H1 (cell line): ENCODE measurements around the gene MTG1. TPM values are rescaled to one million over a fixed set of nuclear protein-coding genes. Genes with fewer than 3 reads are reported as not detected.

Source experiments
- CTCF ChIA-PET: fragments of 300-600 bp; sonication (Branson Sonifier 250); formaldehyde crosslinking; loops from one replicate; lab custom pipeline; 2021; ENCODE audit not compliant: partially characterized antibody; lab: Charles Lee
- POLR2A ChIA-PET: fragments of 300-600 bp; sonication (Branson Sonifier 250); formaldehyde crosslinking; loops from one replicate; lab custom pipeline; 2021; ENCODE audit warnings: inconsistent platforms; ENCODE audit not compliant: partially characterized antibody; lab: Charles Lee
- DNase-seq, 2 experiments: peaks; one replicate each; pipeline versions ENCODE4 v3.0.0 to v3.0.0-alpha.2; 2010 to 2022; ENCODE audit warnings: low spot score in 2 of 2, low read depth in 1 of 2, mixed read lengths in 1 of 2
- FAIRE-seq: peaks from 2 replicates; lab custom pipeline; 2011; peaks lifted over from hg19 to GRCh38; lab: Jason Lieb, UNC
- H2AFZ ChIP-seq: 2 replicates; pipeline ENCODE4 v1.8.1; 2012; ENCODE audit warnings: low read length, inconsistent platforms
- H2AK5ac ChIP-seq: 2 replicates; pipeline ENCODE4 v1.6.1; 2013; ENCODE audit warnings: low read depth, low read length
- H2BK120ac ChIP-seq: replicated peaks from 2 replicates; pipeline ENCODE3; 2013; ENCODE audit warnings: low read depth, low read length, inconsistent platforms
- H2BK12ac ChIP-seq: 2 replicates; pipeline ENCODE4 v1.6.1; 2013; ENCODE audit warnings: low read depth, low read length
- H2BK15ac ChIP-seq: 2 replicates; pipeline ENCODE4 v1.6.1; 2013; ENCODE audit warnings: low read length
- H2BK20ac ChIP-seq: 2 replicates; pipeline ENCODE4 v1.6.1; 2013; ENCODE audit warnings: low read length
- H2BK5ac ChIP-seq: 2 replicates; pipeline ENCODE4 v1.6.1; 2013; ENCODE audit warnings: low read depth, low read length
- H3K14ac ChIP-seq: 2 replicates; pipeline ENCODE4 v1.6.1; 2013; ENCODE audit warnings: inconsistent platforms; ENCODE audit not compliant: insufficient read length
- H3K18ac ChIP-seq: 2 replicates; pipeline ENCODE4 v1.6.1; 2013; ENCODE audit warnings: low read length; ENCODE audit errors: extremely low read depth
- H3K23ac ChIP-seq: 2 replicates; pipeline ENCODE4 v1.6.1; 2013; ENCODE audit warnings: inconsistent platforms; ENCODE audit not compliant: insufficient read length
- H3K23me2 ChIP-seq: 2 replicates; pipeline ENCODE4 v1.6.1; 2013; ENCODE audit warnings: low read depth, low read length
- H3K27ac ChIP-seq: 2 replicates; pipeline ENCODE4 v1.6.1; 2011; ENCODE audit warnings: low read depth, low read length, inconsistent platforms
- H3K27me3 ChIP-seq, 4 experiments: replicated peaks in 1 of 4; 1 replicate in 1 of 4; 2 replicates in 3 of 4; pipeline versions ENCODE4 v1.6.1 to v1.8.1; 2011 to 2013; ENCODE audit warnings: low read length in 3 of 4, mild to moderate bottlenecking in 3 of 4, inconsistent platforms in 2 of 4, mixed read lengths in 2 of 4, moderate library complexity in 1 of 4; ENCODE audit not compliant: control insufficient read depth in 3 of 4, insufficient read depth in 3 of 4; ENCODE audit errors: extremely low read depth in 1 of 4
- H3K36me3 ChIP-seq, 4 experiments: 2 replicates each; pipeline versions ENCODE4 v1.6.1 to v1.8.1; 2011 to 2013; ENCODE audit warnings: mild to moderate bottlenecking in 4 of 4, low read length in 3 of 4, moderate library complexity in 2 of 4, control low read depth in 1 of 4, inconsistent platforms in 1 of 4; ENCODE audit not compliant: insufficient read depth in 4 of 4, control insufficient read depth in 2 of 4
- H3K4ac ChIP-seq: replicated peaks from 2 replicates; pipeline ENCODE3; 2013; ENCODE audit warnings: low read length, low read depth, mixed read lengths, inconsistent platforms; ENCODE audit not compliant: insufficient read length
- H3K4me1 ChIP-seq, 4 experiments: replicated peaks in 1 of 4; 1 replicate in 1 of 4; 2 replicates in 3 of 4; pipeline versions ENCODE4 v1.6.1 to v1.8.1; 2011 to 2013; ENCODE audit warnings: low read length in 3 of 4, inconsistent platforms in 2 of 4, mixed read lengths in 1 of 4; ENCODE audit not compliant: insufficient read depth in 4 of 4, control insufficient read depth in 3 of 4
- H3K4me2 ChIP-seq, 2 experiments: 2 replicates each; pipeline versions ENCODE4 v1.6.1 to v1.8.1; 2011 to 2013; ENCODE audit warnings: low read depth in 2 of 2, low read length in 2 of 2, control low read depth in 1 of 2, inconsistent platforms in 1 of 2, mild to moderate bottlenecking in 1 of 2; ENCODE audit not compliant: insufficient read depth in 1 of 2
- H3K4me3 ChIP-seq, 4 experiments: fragments of 200-600, 300-600 bp in 1 of 4; sonication (generic), shearing (Covaris generic), sonication (Bioruptor Twin) in 1 of 4; 2 replicates each; pipeline versions ENCODE4 v1.5.1 to v1.8.1; 2011 to 2016; ENCODE audit warnings: low read length in 4 of 4, low read depth in 3 of 4, control low read depth in 2 of 4, inconsistent platforms in 2 of 4, mild to moderate bottlenecking in 2 of 4, mixed read lengths in 1 of 4, moderate library complexity in 1 of 4; ENCODE audit not compliant: insufficient read depth in 2 of 4; ENCODE audit errors: extremely low read depth in 1 of 4
- H3K56ac ChIP-seq: replicated peaks from 2 replicates; pipeline ENCODE3; 2013; ENCODE audit warnings: low read depth, mild to moderate bottlenecking, mixed read lengths, low read length, inconsistent platforms; ENCODE audit not compliant: insufficient read length
- H3K79me1 ChIP-seq: 2 replicates; pipeline ENCODE4 v1.6.1; 2013; ENCODE audit warnings: low read depth, low read length, control low read depth
- H3K79me2 ChIP-seq, 2 experiments: 2 replicates each; pipeline versions ENCODE4 v1.6.1 to v1.8.1; 2012 to 2013; ENCODE audit warnings: low read length in 2 of 2, mild to moderate bottlenecking in 2 of 2, inconsistent platforms in 1 of 2; ENCODE audit not compliant: insufficient read depth in 2 of 2, control insufficient read depth in 1 of 2
- H3K9ac ChIP-seq, 4 experiments: replicated peaks in 1 of 4; 1 replicate in 1 of 4; 2 replicates in 3 of 4; pipeline versions ENCODE4 v1.6.1 to v1.8.1; 2011 to 2013; ENCODE audit warnings: low read depth in 3 of 4, low read length in 3 of 4, control low read depth in 2 of 4, mild to moderate bottlenecking in 2 of 4, moderate library complexity in 2 of 4, inconsistent platforms in 1 of 4; ENCODE audit errors: extremely low read depth in 1 of 4
- H3K9me3 ChIP-seq, 2 experiments: 2 replicates each; pipeline versions ENCODE4 v1.6.1 to v1.8.1; 2012 to 2013; ENCODE audit warnings: mild to moderate bottlenecking in 2 of 2, moderate library complexity in 2 of 2, control low read depth in 1 of 2, inconsistent platforms in 1 of 2, low read depth in 1 of 2, low read length in 1 of 2, mixed read lengths in 1 of 2; ENCODE audit not compliant: insufficient read depth in 2 of 2
- H4K20me1 ChIP-seq, 2 experiments: replicated peaks in 1 of 2; 2 replicates each; pipeline versions ENCODE3 to v1.8.1; 2011 to 2013; ENCODE audit warnings: inconsistent platforms in 2 of 2, low read length in 2 of 2, mild to moderate bottlenecking in 1 of 2; ENCODE audit not compliant: insufficient read depth in 2 of 2, control insufficient read depth in 1 of 2
- H4K5ac ChIP-seq: 2 replicates; pipeline ENCODE4 v1.6.1; 2013; ENCODE audit warnings: low read length, low read depth, mixed read lengths, inconsistent platforms; ENCODE audit not compliant: insufficient read length
- H4K8ac ChIP-seq: 2 replicates; pipeline ENCODE4 v1.8.0; 2013; ENCODE audit warnings: mild to moderate bottlenecking, moderate library complexity, low read length, inconsistent platforms; ENCODE audit not compliant: insufficient read depth; ENCODE audit errors: extremely low read depth
- H4K91ac ChIP-seq: replicated peaks from 2 replicates; pipeline ENCODE3; 2013; ENCODE audit warnings: low read length, mixed read lengths, inconsistent platforms; ENCODE audit not compliant: insufficient read length
- CBX8 ChIP-seq: fragments of 300-800, 300-1000 bp; sonication (generic); IDR thresholded peaks from 2 replicates; pipeline ENCODE4 v1.7.1; 2016; ENCODE audit warnings: low read depth, low read length, borderline replicate concordance
- CHD2 ChIP-seq: IDR thresholded peaks from 2 replicates; pipeline ENCODE4 v1.6.1; 2012; ENCODE audit warnings: low read length, improper control_type of control experiment
- CREB1 ChIP-seq: IDR thresholded peaks from 2 replicates; pipeline ENCODE4 v1.6.1; 2012; ENCODE audit warnings: inconsistent platforms
- JUN ChIP-seq: IDR thresholded peaks from 2 replicates; pipeline ENCODE4 v1.6.1; 2011; ENCODE audit warnings: low read depth, mild to moderate bottlenecking, improper control_type of control experiment, low read length
- SIN3A ChIP-seq, 2 experiments: IDR thresholded peaks in 1 of 2; conservative IDR thresholded peaks in 1 of 2; 2 replicates each; pipeline ENCODE4 v1.6.1; 2011 to 2012; ENCODE audit warnings: low read length in 2 of 2, improper control_type of control experiment in 1 of 2, low read depth in 1 of 2, mild to moderate bottlenecking in 1 of 2
- SP1 ChIP-seq: IDR thresholded peaks from 2 replicates; pipeline ENCODE4 v1.6.1; 2011; ENCODE audit warnings: low read depth, low read length
- TCF12 ChIP-seq: IDR thresholded peaks from 2 replicates; pipeline ENCODE4 v1.6.1; 2011; ENCODE audit warnings: low read depth, mild to moderate bottlenecking, low read length
- WGBS, 2 experiments: shearing (Covaris generic) in 1 of 2; methylation state at CpG; one replicate each; pipeline versions ENCODE4 v1.1.6 to v1.1.7; 2013 to 2015; ENCODE audit warnings: low lambda C conversion rate in 2 of 2, mixed read lengths in 2 of 2, inconsistent platforms in 1 of 2, low coverage in 1 of 2, missing lambda C conversion rate in 1 of 2; ENCODE audit not compliant: insufficient replicate concordance in 2 of 2, insufficient coverage in 1 of 2, insufficient read length in 1 of 2; ENCODE audit errors: extremely low coverage in 1 of 2, missing lambda C conversion rate in 1 of 2; 5-methylcytosine and 5-hydroxymethylcytosine counted together
- polyA plus RNA-seq, 7 experiments: library from polyadenylated mRNA; depleted of rRNA in 3 of 7; stranded (reverse) in 5 of 7; unstranded in 2 of 7; fragments of >200 nt in 5 of 7; fragments of 200-250 nt in 2 of 7; gene quantifications; 1 replicate in 5 of 7; 2 replicates in 1 of 7; 4 replicates in 1 of 7; pipeline versions ENCODE4 v1.2.1 to v1.2.3, GENCODE V29; 2011 to 2013; ENCODE audit warnings: missing spikeins in 2 of 7, mixed read lengths in 2 of 7
- total RNA-seq: library from RNA; stranded (reverse); fragmentation: NEBNext Ultra II Directional; extraction: Animal tissue kit (Norgen Biotek cat#: 25700); gene quantifications from 2 replicates; pipeline ENCODE4 v1.2.1, GENCODE V29; 2021
- TF ChIP-seq, protein P1 (sequence below): IDR thresholded peaks from 2 replicates; pipeline ENCODE4 v1.6.1; 2012; ENCODE audit warnings: inconsistent platforms

MTG1 gene
- total and polyA plus RNA-seq, 2 of the 8 experiments (the other 6 are each of a cell fraction or from before 2014, with no cell fraction given): 56.6 to 81.6 TPM

DNA sequence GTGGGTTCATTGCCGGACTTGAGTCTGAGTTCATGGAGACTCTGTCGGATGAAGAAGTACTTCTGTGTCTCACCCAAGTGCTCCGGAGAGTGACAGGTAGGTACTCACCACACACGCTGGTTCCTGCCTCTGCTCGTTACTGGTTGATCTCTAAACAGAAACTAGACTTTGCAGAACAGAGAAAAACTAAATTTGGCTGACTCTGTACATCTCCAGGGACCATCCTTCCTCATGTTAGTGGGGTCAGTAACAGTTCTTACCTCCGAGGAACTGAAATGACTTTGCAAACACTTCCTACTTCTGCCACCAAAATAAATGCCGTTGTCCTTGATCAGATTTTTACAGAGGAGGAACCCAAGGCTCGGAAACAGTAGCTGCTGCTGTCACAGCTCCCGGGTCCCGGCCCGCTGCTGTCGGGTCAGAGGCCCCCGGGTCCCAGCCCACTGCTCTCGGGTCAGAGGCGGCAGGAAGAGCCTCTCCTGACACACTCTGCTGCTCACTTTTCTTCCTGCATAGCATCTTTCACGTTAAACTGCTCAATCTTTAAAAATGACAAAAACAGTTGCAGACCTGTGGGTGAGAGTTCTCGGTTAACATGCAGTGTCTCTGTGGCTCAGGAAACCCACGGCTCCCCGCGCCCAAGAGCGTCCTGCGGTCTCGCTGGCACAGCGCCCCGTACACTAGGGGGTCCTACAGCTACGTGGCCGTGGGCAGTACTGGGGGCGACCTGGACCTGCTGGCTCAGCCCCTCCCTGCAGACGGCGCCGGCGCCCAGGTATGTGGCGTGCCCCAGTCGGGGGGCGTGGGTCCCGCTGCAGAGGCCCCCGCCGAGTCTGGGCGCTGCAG, 4.8 kb upstream of the MTG1 start:
- Histone ChIP-seq H3K4ac (no peak overlapping the region), H2AFZ (no peak overlapping the region), H3K56ac (no peak overlapping the region), H3K23me2 (no peaks in the 10 kb centered on the region; the same call in 1 of the 2 replicates), H3K4me2 (no peak overlapping the region), H3K18ac (no peak overlapping the region), H3K79me2 (no peaks in the 10 kb centered on the region), H3K27me3 (no peaks in the 10 kb centered on the region), H4K91ac (no peak overlapping the region), H2BK20ac (no peak overlapping the region), H3K4me1 (peaks cover 0 to 3% (median 0%) of the 10 kb centered on the region in 4 experiments; a peak in 2 of 7 replicates), H3K9ac (no peak overlapping the region), H2BK120ac (no peak overlapping the region), H3K4me3 (no peak overlapping the region), H3K27ac (no peak overlapping the region), H2BK15ac (no peak overlapping the region), H4K20me1 (no peaks in the 10 kb centered on the region), H3K23ac (no peak overlapping the region), H2BK12ac (no peak overlapping the region), H3K79me1 (no peaks in the 10 kb centered on the region), H3K14ac (no peak overlapping the region), H3K9me3 (no peaks in the 10 kb centered on the region), H2AK5ac (no peak overlapping the region), H3K36me3 (no peaks in the 10 kb centered on the region), H2BK5ac (no peak overlapping the region), H4K5ac (no peak overlapping the region), H4K8ac (no peak overlapping the region)
- DNase-seq (no peak), FAIRE-seq (no peak)
- POLR2A ChIA-PET: interaction anchor here (6.0 kb wide), 1 partner anchor 10 kb away, joined by 25 read pairs; the partner anchor contains the start of gene PAOX
- WGBS, 2 experiments: 93% methylated on average over 39 of the region's 39 CpGs; no CpG with 5 or more reads in 1 of the 2 experiments
- CTCF ChIA-PET: interaction anchor here (1.6 kb wide), 1 partner anchor 60 kb away, joined by 5 read pairs; no protein-coding TSS in a partner anchor
- TF ChIP-seq JUN (no peak), CBX8 (no peak), SP1 (no peak), TCF12 (no peak), SIN3A (conservative IDR thresholded peaks at IDR 0.05 in 1 of 2, IDR thresholded peaks at IDR 0.05 in 1 of 2; ENCODE audit: low read depth in 1 of 2, low read length in 2 of 2) (no peak), CHD2 (no peak), CREB1 (no peak)
- TF ChIP-seq, protein P1, sequence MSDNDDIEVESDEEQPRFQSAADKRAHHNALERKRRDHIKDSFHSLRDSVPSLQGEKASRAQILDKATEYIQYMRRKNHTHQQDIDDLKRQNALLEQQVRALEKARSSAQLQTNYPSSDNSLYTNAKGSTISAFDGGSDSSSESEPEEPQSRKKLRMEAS: no peak
